ENCODE data around the gene PARVA.

Gene PARVA

DNA sequence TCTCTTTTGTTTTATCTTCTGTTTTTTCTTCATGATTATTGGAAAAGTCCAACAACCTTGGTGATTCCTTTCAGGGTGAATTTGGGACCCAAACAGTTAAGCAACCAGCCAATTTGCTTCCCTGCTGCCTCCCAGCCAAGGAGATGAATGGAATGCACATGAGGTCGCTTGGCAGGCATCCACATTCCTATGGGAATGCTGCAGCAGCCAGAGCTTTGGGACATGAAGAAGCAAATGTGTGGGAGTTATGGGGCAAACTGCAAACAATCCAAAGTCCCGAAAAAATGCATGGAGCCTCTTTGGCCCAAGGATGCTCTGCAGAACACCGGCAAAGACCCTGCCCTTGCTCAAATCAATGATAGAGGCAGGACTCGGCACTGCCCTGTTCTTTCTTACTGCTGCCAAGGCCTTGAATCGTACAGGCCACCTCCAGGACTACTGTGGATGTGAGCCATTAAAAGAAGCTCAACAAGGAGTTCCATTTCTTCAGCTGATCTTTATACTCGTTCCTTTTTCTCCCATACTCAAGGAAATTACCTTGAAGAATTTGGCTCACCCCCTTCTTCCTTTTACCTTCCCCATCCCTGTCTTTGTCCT is 179.5 kb downstream of the PARVA start:
- no peak for TF ChIP-seq Cebpa-rat (IDR thresholded peaks at IDR 0.05)
- H3K9ac ChIP-seq, result no peak overlapping the region
- H3K27ac ChIP-seq, result no peak overlapping the region
- H3K27me3 ChIP-seq, result no peaks in the 10 kb centered on the region
- H3K4me3 ChIP-seq, result no peak overlapping the region
- no peaks in the 10 kb centered on the region for H3K9me3 ChIP-seq
- H3K4me1 ChIP-seq, result no peaks in the 10 kb centered on the region
- no peaks in the 10 kb centered on the region for H3K36me3 ChIP-seq
- H3K4me2 ChIP-seq, result no peak overlapping the region
- no peaks in the 10 kb centered on the region for H4K20me1 ChIP-seq

- Histone ChIP-seq H3K27me3 (no peaks in the 10 kb centered on the region), H3K4me2 (no peak overlapping the region), H3K9ac (no peak overlapping the region), H3K36me3 (no peaks in the 10 kb centered on the region), H4K20me1 (no peaks in the 10 kb centered on the region), H3K4me3 (no peak overlapping the region), H3K9me3 (no peaks in the 10 kb centered on the region), H3K4me1 (no peaks in the 10 kb centered on the region), H3K27ac (no peak overlapping the region)
- TF ChIP-seq Cebpa-rat (IDR thresholded peaks at IDR 0.05), result no peak
Measured at GRCh38 chr11:12559011-12559410, 181.6 kb downstream of the PARVA start.

GRCh38 chr11:12560362-12560761 is 183.0 kb downstream of the PARVA start:
- Histone ChIP-seq H3K9me3 (no peaks in the 10 kb centered on the region), H3K9ac (no peak overlapping the region), H3K4me2 (no peak overlapping the region), H3K4me3 (no peak overlapping the region), H4K20me1 (no peaks in the 10 kb centered on the region), H3K27ac (no peak overlapping the region), H3K27me3 (no peaks in the 10 kb centered on the region), H3K4me1 (no peaks in the 10 kb centered on the region), H3K36me3 (no peaks in the 10 kb centered on the region)
- TF ChIP-seq Cebpa-rat (IDR thresholded peaks at IDR 0.05), result no peak

- no peak overlapping the region for H3K27ac ChIP-seq
- no peaks in the 10 kb centered on the region for H4K20me1 ChIP-seq
- H3K9me3 ChIP-seq, result no peaks in the 10 kb centered on the region
- TF ChIP-seq Cebpa-rat (IDR thresholded peaks at IDR 0.05), result no peak
- H3K9ac ChIP-seq, result no peak overlapping the region
- H3K36me3 ChIP-seq, result no peaks in the 10 kb centered on the region
- H3K27me3 ChIP-seq, result no peaks in the 10 kb centered on the region
- H3K4me1 ChIP-seq, result no peaks in the 10 kb centered on the region
- H3K4me3 ChIP-seq, result no peak overlapping the region
- H3K4me2 ChIP-seq, result no peak overlapping the region
Measured at GRCh38 chr11:12560861-12561260, 183.5 kb downstream of the PARVA start.

GRCh38 chr11:12564012-12564411 is 186.6 kb downstream of the PARVA start:
- H3K36me3 ChIP-seq, result no peaks in the 10 kb centered on the region
- H3K27me3 ChIP-seq, result no peaks in the 10 kb centered on the region
- H3K27ac ChIP-seq, result no peak overlapping the region
- no peaks in the 10 kb centered on the region for H4K20me1 ChIP-seq
- no peaks in the 10 kb centered on the region for H3K4me1 ChIP-seq
- TF ChIP-seq Cebpa-rat (IDR thresholded peaks at IDR 0.05), result no peak
- no peak overlapping the region for H3K9ac ChIP-seq
- H3K4me2 ChIP-seq, result no peak overlapping the region
- H3K9me3 ChIP-seq, result peaks cover 14% of the 10 kb centered on the region
- H3K4me3 ChIP-seq, result no peak overlapping the region

DNA sequence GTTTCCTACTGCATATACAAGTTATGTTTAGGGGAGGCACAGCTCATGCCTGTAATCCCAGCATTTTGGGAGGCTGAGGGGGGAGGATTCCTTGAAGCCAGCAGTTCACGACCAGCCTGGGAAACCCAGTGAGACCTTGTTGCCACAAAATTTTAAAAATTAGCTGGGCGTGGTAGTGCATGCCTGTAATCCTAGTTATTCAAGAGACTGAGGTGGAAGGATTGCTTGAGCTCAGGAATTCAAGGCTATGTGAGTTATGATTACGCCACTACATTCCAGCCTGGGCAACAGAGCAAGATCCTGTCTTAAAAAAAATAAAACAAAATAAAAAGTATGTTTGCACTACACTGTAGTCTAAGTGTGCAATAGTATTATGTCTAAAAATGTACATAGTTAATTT is 188.0 kb downstream of the PARVA start:
- no peak overlapping the region for H3K27ac ChIP-seq
- no peak overlapping the region for H3K4me2 ChIP-seq
- TF ChIP-seq Cebpa-rat (IDR thresholded peaks at IDR 0.05), result no peak
- no peak overlapping the region for H3K9ac ChIP-seq
- H3K4me3 ChIP-seq, result no peak overlapping the region
- H3K36me3 ChIP-seq, result no peaks in the 10 kb centered on the region
- H3K9me3 ChIP-seq, result peaks cover 14% of the 10 kb centered on the region
- no peaks in the 10 kb centered on the region for H3K4me1 ChIP-seq
- H3K27me3 ChIP-seq, result no peaks in the 10 kb centered on the region
- no peaks in the 10 kb centered on the region for H4K20me1 ChIP-seq

- H3K4me3 ChIP-seq, result no peak overlapping the region
- no peaks in the 10 kb centered on the region for H3K27me3 ChIP-seq
- TF ChIP-seq Cebpa-rat (IDR thresholded peaks at IDR 0.05), result no peak
- no peak overlapping the region for H3K4me2 ChIP-seq
- H3K9me3 ChIP-seq, result peaks cover 14% of the 10 kb centered on the region
- no peaks in the 10 kb centered on the region for H4K20me1 ChIP-seq
- no peaks in the 10 kb centered on the region for H3K4me1 ChIP-seq
- H3K9ac ChIP-seq, result no peak overlapping the region
- no peaks in the 10 kb centered on the region for H3K36me3 ChIP-seq
- H3K27ac ChIP-seq, result no peak overlapping the region
Measured at GRCh38 chr11:12567746-12568460, 190.5 kb downstream of the PARVA start.

DNA sequence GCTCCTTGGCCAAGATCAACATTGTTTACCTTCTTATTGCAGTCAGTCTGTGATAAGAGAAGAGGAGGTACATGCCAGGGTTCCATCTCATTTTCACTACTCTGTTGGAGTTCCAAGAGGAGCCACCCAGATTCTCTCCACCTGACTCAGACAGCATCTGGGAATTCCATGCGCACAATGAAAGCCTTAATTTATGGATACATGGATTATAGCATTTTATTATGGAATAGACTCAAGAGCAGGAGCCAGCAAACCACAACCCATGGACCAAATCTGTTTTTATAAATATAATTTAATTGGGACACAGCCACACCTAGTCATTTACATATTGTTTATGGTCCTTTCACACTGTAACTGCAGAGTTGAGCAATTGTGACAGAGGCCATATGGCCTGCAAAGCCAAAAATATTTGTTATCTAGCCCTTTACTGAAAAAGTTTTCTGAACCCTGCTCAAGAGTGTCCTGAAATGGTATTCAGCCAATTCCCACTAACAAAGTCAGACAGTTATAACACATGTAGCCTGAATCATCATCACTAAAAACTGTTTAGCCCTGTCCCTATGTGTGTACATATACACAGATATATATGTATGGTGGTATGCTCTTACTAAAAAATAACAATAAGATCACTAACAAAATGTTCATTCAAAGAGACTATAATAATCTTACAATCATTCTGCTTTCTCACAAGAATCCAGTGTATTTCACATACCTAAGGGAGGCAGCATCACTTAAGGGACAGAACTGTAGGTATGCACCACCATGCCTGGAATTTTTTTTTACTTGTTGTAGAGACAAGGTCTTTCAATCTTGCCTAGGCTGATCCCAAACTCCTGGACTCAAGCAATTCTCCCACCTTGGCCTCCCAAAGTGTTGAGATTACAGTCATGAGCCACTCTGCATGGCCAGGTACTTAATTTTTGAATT is 192.4 kb downstream of the PARVA start:
- H3K9me3 ChIP-seq, result peaks cover 14% of the 10 kb centered on the region
- no peak for TF ChIP-seq Cebpa-rat (IDR thresholded peaks at IDR 0.05)
- H3K36me3 ChIP-seq, result no peaks in the 10 kb centered on the region
- H3K9ac ChIP-seq, result no peak overlapping the region
- H3K4me2 ChIP-seq, result no peak overlapping the region
- no peak overlapping the region for H3K4me3 ChIP-seq
- no peaks in the 10 kb centered on the region for H4K20me1 ChIP-seq
- H3K4me1 ChIP-seq, result no peaks in the 10 kb centered on the region
- no peaks in the 10 kb centered on the region for H3K27me3 ChIP-seq
- no peak overlapping the region for H3K27ac ChIP-seq

DNA sequence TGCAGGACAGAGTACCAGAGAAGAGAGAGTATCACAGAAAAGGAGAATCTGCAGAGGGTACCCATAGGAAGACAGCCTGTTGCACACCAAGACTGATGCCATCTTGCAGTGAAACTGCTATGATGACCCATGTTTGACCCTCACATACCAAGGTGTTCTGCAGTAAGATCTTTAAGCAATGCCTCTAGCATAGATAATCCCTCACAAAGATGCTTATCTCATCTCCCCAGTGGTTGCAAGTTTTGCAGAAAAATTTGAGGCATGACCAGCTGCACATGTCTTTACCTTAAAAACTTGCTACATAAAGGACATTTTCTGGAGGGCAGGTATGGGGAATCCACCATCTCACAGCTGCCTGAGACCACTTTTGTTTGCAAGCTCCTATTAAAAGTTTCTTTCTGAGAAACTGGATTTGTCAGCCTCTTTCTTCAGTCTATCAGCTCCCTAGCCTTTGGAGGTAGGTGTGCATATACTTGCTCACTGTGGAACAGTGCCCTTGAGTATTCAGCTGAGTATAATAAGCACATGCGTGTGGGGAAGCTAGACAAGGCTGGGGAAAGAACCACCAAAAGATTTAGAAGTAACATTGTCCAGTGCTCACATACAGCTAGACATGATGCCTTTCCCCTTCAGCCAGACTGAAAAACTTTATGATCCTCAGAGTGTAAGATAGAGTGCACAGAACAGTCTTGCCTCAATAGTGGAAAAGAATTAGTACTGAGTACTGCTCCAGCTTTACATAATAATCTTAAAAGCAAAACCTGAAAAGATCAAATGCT is 196.5 kb downstream of the PARVA start:
- no peak overlapping the region for H3K4me2 ChIP-seq
- no peak overlapping the region for H3K4me3 ChIP-seq
- no peaks in the 10 kb centered on the region for H3K9me3 ChIP-seq
- no peak for TF ChIP-seq Cebpa-rat (IDR thresholded peaks at IDR 0.05)
- no peak overlapping the region for H3K27ac ChIP-seq
- no peaks in the 10 kb centered on the region for H3K36me3 ChIP-seq
- no peaks in the 10 kb centered on the region for H3K27me3 ChIP-seq
- H3K9ac ChIP-seq, result no peak overlapping the region
- H3K4me1 ChIP-seq, result no peaks in the 10 kb centered on the region
- H4K20me1 ChIP-seq, result no peaks in the 10 kb centered on the region

All from BLaER1 (cell line).